Liver (tissue), 2 donors: Measurements from ENCODE around the gene HOXA5.

Experiments
- CTCF ChIP-seq: fragments of 150-350 bp; IDR thresholded peaks from 2 replicates; pipeline ENCODE4 v1.5.1; 2017; ENCODE audit warnings: improper control_type of control experiment, low read depth, low read length; ENCODE audit not compliant: missing input control
- MAX ChIP-seq: IDR thresholded peaks from 2 replicates; pipeline ENCODE4 v1.6.1; 2016; ENCODE audit warnings: antibody characterized with exemption
- TF ChIP-seq, protein P1 (sequence below): IDR thresholded peaks from 2 replicates; pipeline ENCODE4 v1.6.1; 2016; ENCODE audit warnings: antibody characterized with exemption, mild to moderate bottlenecking
- donor health status: healthy.

DNA sequence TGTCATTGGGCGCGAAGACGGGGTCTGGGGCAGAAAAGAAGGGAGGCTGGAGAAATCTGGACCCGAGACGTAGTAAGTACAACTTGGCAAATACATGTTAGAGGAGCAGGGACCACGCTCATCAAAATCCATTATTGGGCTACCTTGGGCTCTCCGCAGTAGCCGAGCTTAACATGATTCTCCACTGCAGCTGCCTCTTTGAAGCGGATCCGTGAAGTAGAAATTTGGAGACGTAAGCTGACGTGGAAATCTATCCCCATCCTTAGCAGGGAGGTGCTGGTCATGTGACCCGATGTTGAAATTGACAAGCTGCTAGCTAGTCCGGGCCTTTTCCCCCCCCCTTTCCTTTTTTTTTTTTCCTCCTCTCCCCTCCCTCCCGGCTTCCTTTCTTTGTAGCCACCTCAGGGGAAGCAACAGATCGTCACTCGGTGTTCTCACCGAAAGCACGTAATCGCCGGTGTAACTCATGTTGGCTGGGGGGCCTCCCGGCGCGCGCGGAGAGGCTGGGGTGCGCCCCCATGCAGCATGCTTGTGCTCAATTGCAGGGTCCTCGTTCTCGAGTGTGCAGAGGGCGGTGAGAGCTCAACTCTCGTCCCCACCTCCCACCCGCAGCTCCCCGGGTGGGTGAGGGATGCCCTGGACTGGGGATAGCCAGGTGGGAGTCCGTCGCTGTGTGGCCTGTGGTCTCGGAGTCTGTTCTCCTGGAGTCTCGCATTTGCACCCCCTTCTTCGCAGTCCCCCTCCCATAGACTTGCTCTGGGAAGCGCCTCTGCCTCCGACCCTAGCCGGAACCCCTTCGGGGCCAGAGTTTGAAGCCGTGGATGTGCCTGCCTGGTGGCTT is 41.8 kb upstream of the HOXA5 start, which contains the start of gene HOXA11:
- no peak for TF ChIP-seq CTCF
- TF ChIP-seq, protein P1, sequence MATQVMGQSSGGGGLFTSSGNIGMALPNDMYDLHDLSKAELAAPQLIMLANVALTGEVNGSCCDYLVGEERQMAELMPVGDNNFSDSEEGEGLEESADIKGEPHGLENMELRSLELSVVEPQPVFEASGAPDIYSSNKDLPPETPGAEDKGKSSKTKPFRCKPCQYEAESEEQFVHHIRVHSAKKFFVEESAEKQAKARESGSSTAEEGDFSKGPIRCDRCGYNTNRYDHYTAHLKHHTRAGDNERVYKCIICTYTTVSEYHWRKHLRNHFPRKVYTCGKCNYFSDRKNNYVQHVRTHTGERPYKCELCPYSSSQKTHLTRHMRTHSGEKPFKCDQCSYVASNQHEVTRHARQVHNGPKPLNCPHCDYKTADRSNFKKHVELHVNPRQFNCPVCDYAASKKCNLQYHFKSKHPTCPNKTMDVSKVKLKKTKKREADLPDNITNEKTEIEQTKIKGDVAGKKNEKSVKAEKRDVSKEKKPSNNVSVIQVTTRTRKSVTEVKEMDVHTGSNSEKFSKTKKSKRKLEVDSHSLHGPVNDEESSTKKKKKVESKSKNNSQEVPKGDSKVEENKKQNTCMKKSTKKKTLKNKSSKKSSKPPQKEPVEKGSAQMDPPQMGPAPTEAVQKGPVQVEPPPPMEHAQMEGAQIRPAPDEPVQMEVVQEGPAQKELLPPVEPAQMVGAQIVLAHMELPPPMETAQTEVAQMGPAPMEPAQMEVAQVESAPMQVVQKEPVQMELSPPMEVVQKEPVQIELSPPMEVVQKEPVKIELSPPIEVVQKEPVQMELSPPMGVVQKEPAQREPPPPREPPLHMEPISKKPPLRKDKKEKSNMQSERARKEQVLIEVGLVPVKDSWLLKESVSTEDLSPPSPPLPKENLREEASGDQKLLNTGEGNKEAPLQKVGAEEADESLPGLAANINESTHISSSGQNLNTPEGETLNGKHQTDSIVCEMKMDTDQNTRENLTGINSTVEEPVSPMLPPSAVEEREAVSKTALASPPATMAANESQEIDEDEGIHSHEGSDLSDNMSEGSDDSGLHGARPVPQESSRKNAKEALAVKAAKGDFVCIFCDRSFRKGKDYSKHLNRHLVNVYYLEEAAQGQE = no peak
- no peak for TF ChIP-seq MAX
